H1 (cell line): ENCODE results near the gene SHROOM3. TPM values are rescaled to one million over a fixed set of nuclear protein-coding genes. Genes with fewer than 3 reads are reported as not detected.

Experiments used
- CTCF ChIA-PET: fragments of 300-600 bp; sonication (Branson Sonifier 250); formaldehyde crosslinking; loops from one replicate; lab custom pipeline; 2021; ENCODE audit not compliant: partially characterized antibody; lab: Charles Lee
- POLR2A ChIA-PET: fragments of 300-600 bp; sonication (Branson Sonifier 250); formaldehyde crosslinking; loops from one replicate; lab custom pipeline; 2021; ENCODE audit warnings: inconsistent platforms; ENCODE audit not compliant: partially characterized antibody; lab: Charles Lee
- DNase-seq, 2 experiments: peaks; one replicate each; pipeline versions ENCODE4 v3.0.0 to v3.0.0-alpha.2; 2010 to 2022; ENCODE audit warnings: low spot score in 2 of 2, low read depth in 1 of 2, mixed read lengths in 1 of 2
- FAIRE-seq: peaks from 2 replicates; lab custom pipeline; 2011; peaks lifted over from hg19 to GRCh38; lab: Jason Lieb, UNC
- H2AFZ ChIP-seq: 2 replicates; pipeline ENCODE4 v1.8.1; 2012; ENCODE audit warnings: low read length, inconsistent platforms
- H2AK5ac ChIP-seq: 2 replicates; pipeline ENCODE4 v1.6.1; 2013; ENCODE audit warnings: low read depth, low read length
- H2BK120ac ChIP-seq: replicated peaks from 2 replicates; pipeline ENCODE3; 2013; ENCODE audit warnings: low read depth, low read length, inconsistent platforms
- H2BK12ac ChIP-seq: 2 replicates; pipeline ENCODE4 v1.6.1; 2013; ENCODE audit warnings: low read depth, low read length
- H2BK15ac ChIP-seq: 2 replicates; pipeline ENCODE4 v1.6.1; 2013; ENCODE audit warnings: low read length
- H2BK20ac ChIP-seq: 2 replicates; pipeline ENCODE4 v1.6.1; 2013; ENCODE audit warnings: low read length
- H2BK5ac ChIP-seq: 2 replicates; pipeline ENCODE4 v1.6.1; 2013; ENCODE audit warnings: low read depth, low read length
- H3K14ac ChIP-seq: 2 replicates; pipeline ENCODE4 v1.6.1; 2013; ENCODE audit warnings: inconsistent platforms; ENCODE audit not compliant: insufficient read length
- H3K18ac ChIP-seq: 2 replicates; pipeline ENCODE4 v1.6.1; 2013; ENCODE audit warnings: low read length; ENCODE audit errors: extremely low read depth
- H3K23ac ChIP-seq: 2 replicates; pipeline ENCODE4 v1.6.1; 2013; ENCODE audit warnings: inconsistent platforms; ENCODE audit not compliant: insufficient read length
- H3K23me2 ChIP-seq: 2 replicates; pipeline ENCODE4 v1.6.1; 2013; ENCODE audit warnings: low read depth, low read length
- H3K27ac ChIP-seq: 2 replicates; pipeline ENCODE4 v1.6.1; 2011; ENCODE audit warnings: low read depth, low read length, inconsistent platforms
- H3K27me3 ChIP-seq, 4 experiments: replicated peaks in 1 of 4; 1 replicate in 1 of 4; 2 replicates in 3 of 4; pipeline versions ENCODE4 v1.6.1 to v1.8.1; 2011 to 2013; ENCODE audit warnings: low read length in 3 of 4, mild to moderate bottlenecking in 3 of 4, inconsistent platforms in 2 of 4, mixed read lengths in 2 of 4, moderate library complexity in 1 of 4; ENCODE audit not compliant: control insufficient read depth in 3 of 4, insufficient read depth in 3 of 4; ENCODE audit errors: extremely low read depth in 1 of 4
- H3K36me3 ChIP-seq, 4 experiments: 2 replicates each; pipeline versions ENCODE4 v1.6.1 to v1.8.1; 2011 to 2013; ENCODE audit warnings: mild to moderate bottlenecking in 4 of 4, low read length in 3 of 4, moderate library complexity in 2 of 4, control low read depth in 1 of 4, inconsistent platforms in 1 of 4; ENCODE audit not compliant: insufficient read depth in 4 of 4, control insufficient read depth in 2 of 4
- H3K4ac ChIP-seq: replicated peaks from 2 replicates; pipeline ENCODE3; 2013; ENCODE audit warnings: low read length, low read depth, mixed read lengths, inconsistent platforms; ENCODE audit not compliant: insufficient read length
- H3K4me1 ChIP-seq, 4 experiments: replicated peaks in 1 of 4; 1 replicate in 1 of 4; 2 replicates in 3 of 4; pipeline versions ENCODE4 v1.6.1 to v1.8.1; 2011 to 2013; ENCODE audit warnings: low read length in 3 of 4, inconsistent platforms in 2 of 4, mixed read lengths in 1 of 4; ENCODE audit not compliant: insufficient read depth in 4 of 4, control insufficient read depth in 3 of 4
- H3K4me2 ChIP-seq, 2 experiments: 2 replicates each; pipeline versions ENCODE4 v1.6.1 to v1.8.1; 2011 to 2013; ENCODE audit warnings: low read depth in 2 of 2, low read length in 2 of 2, control low read depth in 1 of 2, inconsistent platforms in 1 of 2, mild to moderate bottlenecking in 1 of 2; ENCODE audit not compliant: insufficient read depth in 1 of 2
- H3K4me3 ChIP-seq, 4 experiments: fragments of 200-600, 300-600 bp in 1 of 4; sonication (generic), shearing (Covaris generic), sonication (Bioruptor Twin) in 1 of 4; 2 replicates each; pipeline versions ENCODE4 v1.5.1 to v1.8.1; 2011 to 2016; ENCODE audit warnings: low read length in 4 of 4, low read depth in 3 of 4, control low read depth in 2 of 4, inconsistent platforms in 2 of 4, mild to moderate bottlenecking in 2 of 4, mixed read lengths in 1 of 4, moderate library complexity in 1 of 4; ENCODE audit not compliant: insufficient read depth in 2 of 4; ENCODE audit errors: extremely low read depth in 1 of 4
- H3K56ac ChIP-seq: replicated peaks from 2 replicates; pipeline ENCODE3; 2013; ENCODE audit warnings: low read depth, mild to moderate bottlenecking, mixed read lengths, low read length, inconsistent platforms; ENCODE audit not compliant: insufficient read length
- H3K79me1 ChIP-seq: 2 replicates; pipeline ENCODE4 v1.6.1; 2013; ENCODE audit warnings: low read depth, low read length, control low read depth
- H3K79me2 ChIP-seq, 2 experiments: 2 replicates each; pipeline versions ENCODE4 v1.6.1 to v1.8.1; 2012 to 2013; ENCODE audit warnings: low read length in 2 of 2, mild to moderate bottlenecking in 2 of 2, inconsistent platforms in 1 of 2; ENCODE audit not compliant: insufficient read depth in 2 of 2, control insufficient read depth in 1 of 2
- H3K9ac ChIP-seq, 4 experiments: replicated peaks in 1 of 4; 1 replicate in 1 of 4; 2 replicates in 3 of 4; pipeline versions ENCODE4 v1.6.1 to v1.8.1; 2011 to 2013; ENCODE audit warnings: low read depth in 3 of 4, low read length in 3 of 4, control low read depth in 2 of 4, mild to moderate bottlenecking in 2 of 4, moderate library complexity in 2 of 4, inconsistent platforms in 1 of 4; ENCODE audit errors: extremely low read depth in 1 of 4
- H3K9me3 ChIP-seq, 2 experiments: 2 replicates each; pipeline versions ENCODE4 v1.6.1 to v1.8.1; 2012 to 2013; ENCODE audit warnings: mild to moderate bottlenecking in 2 of 2, moderate library complexity in 2 of 2, control low read depth in 1 of 2, inconsistent platforms in 1 of 2, low read depth in 1 of 2, low read length in 1 of 2, mixed read lengths in 1 of 2; ENCODE audit not compliant: insufficient read depth in 2 of 2
- H4K20me1 ChIP-seq, 2 experiments: replicated peaks in 1 of 2; 2 replicates each; pipeline versions ENCODE3 to v1.8.1; 2011 to 2013; ENCODE audit warnings: inconsistent platforms in 2 of 2, low read length in 2 of 2, mild to moderate bottlenecking in 1 of 2; ENCODE audit not compliant: insufficient read depth in 2 of 2, control insufficient read depth in 1 of 2
- H4K5ac ChIP-seq: 2 replicates; pipeline ENCODE4 v1.6.1; 2013; ENCODE audit warnings: low read length, low read depth, mixed read lengths, inconsistent platforms; ENCODE audit not compliant: insufficient read length
- H4K8ac ChIP-seq: 2 replicates; pipeline ENCODE4 v1.8.0; 2013; ENCODE audit warnings: mild to moderate bottlenecking, moderate library complexity, low read length, inconsistent platforms; ENCODE audit not compliant: insufficient read depth; ENCODE audit errors: extremely low read depth
- H4K91ac ChIP-seq: replicated peaks from 2 replicates; pipeline ENCODE3; 2013; ENCODE audit warnings: low read length, mixed read lengths, inconsistent platforms; ENCODE audit not compliant: insufficient read length
- JUND ChIP-seq: IDR thresholded peaks from 2 replicates; pipeline ENCODE4 v1.6.1; 2011; ENCODE audit warnings: mild to moderate bottlenecking, improper control_type of control experiment, low read length
- MAX ChIP-seq: IDR thresholded peaks from 2 replicates; pipeline ENCODE4 v1.6.1; 2012; ENCODE audit warnings: inconsistent platforms
- WGBS, 2 experiments: shearing (Covaris generic) in 1 of 2; methylation state at CpG; one replicate each; pipeline versions ENCODE4 v1.1.6 to v1.1.7; 2013 to 2015; ENCODE audit warnings: low lambda C conversion rate in 2 of 2, mixed read lengths in 2 of 2, inconsistent platforms in 1 of 2, low coverage in 1 of 2, missing lambda C conversion rate in 1 of 2; ENCODE audit not compliant: insufficient replicate concordance in 2 of 2, insufficient coverage in 1 of 2, insufficient read length in 1 of 2; ENCODE audit errors: extremely low coverage in 1 of 2, missing lambda C conversion rate in 1 of 2; 5-methylcytosine and 5-hydroxymethylcytosine counted together
- polyA plus RNA-seq, 7 experiments: library from polyadenylated mRNA; depleted of rRNA in 3 of 7; stranded (reverse) in 5 of 7; unstranded in 2 of 7; fragments of >200 nt in 5 of 7; fragments of 200-250 nt in 2 of 7; gene quantifications; 1 replicate in 5 of 7; 2 replicates in 1 of 7; 4 replicates in 1 of 7; pipeline versions ENCODE4 v1.2.1 to v1.2.3, GENCODE V29; 2011 to 2013; ENCODE audit warnings: missing spikeins in 2 of 7, mixed read lengths in 2 of 7
- total RNA-seq: library from RNA; stranded (reverse); fragmentation: NEBNext Ultra II Directional; extraction: Animal tissue kit (Norgen Biotek cat#: 25700); gene quantifications from 2 replicates; pipeline ENCODE4 v1.2.1, GENCODE V29; 2021

SHROOM3 gene
- total and polyA plus RNA-seq, 2 of the 8 experiments (the other 6 are each of a cell fraction or from before 2014, with no cell fraction given) = 15.8 to 34.0 TPM

- H3K27ac ChIP-seq = no peak overlapping the region
- H3K4me3 ChIP-seq = no peak overlapping the region
- DNase-seq (no peak), FAIRE-seq (no peak)
- CTCF ChIA-PET = interaction anchor here (1.1 to 2.1 kb wide), 3 partner anchors 66 to 200 kb away, joined by 3 to 6 read pairs (median 3); no protein-coding TSS in a partner anchor
- H3K14ac ChIP-seq = no peak overlapping the region
- H3K36me3 ChIP-seq = no peaks in the 10 kb centered on the region
- no peak overlapping the region for H3K4ac ChIP-seq
- peaks cover 12% of the 10 kb centered on the region for H3K79me1 ChIP-seq
- H3K79me2 ChIP-seq = peaks cover 6 to 83% of the 10 kb centered on the region in 2 experiments
- no peak overlapping the region for H3K23ac ChIP-seq
- H3K27me3 ChIP-seq = no peaks in the 10 kb centered on the region
- no peaks in the 10 kb centered on the region for H3K23me2 ChIP-seq
- H4K91ac ChIP-seq = no peak overlapping the region
- no peak overlapping the region for H3K56ac ChIP-seq
- H2BK20ac ChIP-seq = no peak overlapping the region
- H2BK12ac ChIP-seq = peak overlapping the region; percentile 35; the same call in 1 of the 2 replicates
- H3K4me1 ChIP-seq = peaks cover 2 to 17% (median 7%) of the 10 kb centered on the region in 4 experiments; a peak in 5 of 7 replicates
- H3K9me3 ChIP-seq = no peaks in the 10 kb centered on the region
- no peak overlapping the region for H3K9ac ChIP-seq
- H2BK15ac ChIP-seq = no peak overlapping the region
- H4K5ac ChIP-seq = no peak overlapping the region
- H4K20me1 ChIP-seq = peaks cover 6 to 14% of the 10 kb centered on the region in 2 experiments
- POLR2A ChIA-PET = interaction anchor here (0.6 to 2.2 kb wide), 2 partner anchors 15 to 47 kb away, joined by 4 to 7 read pairs; no protein-coding TSS in a partner anchor
- 70% methylated on average over 3 of the region's 3 CpGs; no CpG with 5 or more reads in 1 of the 2 experiments for WGBS, 2 experiments
- no peak for TF ChIP-seq MAX
- TF ChIP-seq JUND = peak; percentile 27; the same call in 1 of the 2 replicates
- no peak overlapping the region for H2BK120ac ChIP-seq
- H3K4me2 ChIP-seq = peak overlapping the region in 1 of 2 experiments; percentile 55; a peak in 3 of 4 replicates
- peak overlapping the region; percentile 52; the same call in 1 of the 2 replicates for H3K18ac ChIP-seq
- no peak overlapping the region for H4K8ac ChIP-seq
- no peak overlapping the region for H2AFZ ChIP-seq
- no peak overlapping the region for H2AK5ac ChIP-seq
- H2BK5ac ChIP-seq = no peak overlapping the region
These were observed 269.3 kb downstream of the SHROOM3 start for GRCh38 chr4:76704133-76704881.
